MM.1S (cell line): ENCODE results near the gene EIF2S2.

Experiments used
- CTCF ChIP-seq: fragments of 300-600 bp; sonication (generic); IDR thresholded peaks from 2 replicates; pipeline ENCODE4 v1.5.1; 2016; ENCODE audit warnings: antibody characterized with exemption, low read length, mixed read lengths
- EZH2phosphoT487 ChIP-seq: fragments of 300-600 bp; sonication (generic); IDR thresholded peaks from 2 replicates; pipeline ENCODE4 v1.6.1; 2018; ENCODE audit warnings: antibody characterized with exemption, low read length

GRCh38 chr20:34072778-34073177 lies 39.3 kb downstream of the EIF2S2 start:
- TF ChIP-seq CTCF (no peak), EZH2phosphoT487 (no peak)
